SK-N-SH (cell line): ENCODE measurements around the gene ZNF227.

Experiments
- CHD2 ChIP-seq: fragments of 150-350 bp; IDR thresholded peaks from 2 replicates; pipeline ENCODE4 v1.6.1; 2018; ENCODE audit warnings: low read length; ENCODE audit not compliant: partially characterized antibody
- CTCF ChIP-seq: fragments of 200-600 bp; sonication (generic); IDR thresholded peaks from 2 replicates; pipeline ENCODE4 v1.6.1; 2017; ENCODE audit warnings: antibody characterized with exemption, mild to moderate bottlenecking, moderate library complexity
- MXI1 ChIP-seq: IDR thresholded peaks from 2 replicates; pipeline ENCODE4 v1.6.1; 2012; ENCODE audit warnings: mild to moderate bottlenecking, low read depth, low read length, improper control_type of control experiment
- RAD21 ChIP-seq: IDR thresholded peaks from 2 replicates; pipeline ENCODE4 v1.6.1; 2012; ENCODE audit warnings: mild to moderate bottlenecking, low read length
- RCOR1 ChIP-seq: fragments of 150-350 bp; IDR thresholded peaks from 2 replicates; pipeline ENCODE4 v1.6.1; 2017; ENCODE audit warnings: antibody characterized with exemption, low read length
- REST ChIP-seq: IDR thresholded peaks from 2 replicates; pipeline ENCODE4 v1.6.1; 2012; ENCODE audit warnings: mild to moderate bottlenecking, low read depth, low read length, moderate library complexity
- SIN3A ChIP-seq: IDR thresholded peaks from 2 replicates; pipeline ENCODE4 v1.6.1; 2012; ENCODE audit warnings: low read depth, mild to moderate bottlenecking, low read length, moderate library complexity, borderline replicate concordance
- TCF12 ChIP-seq: IDR thresholded peaks from 2 replicates; pipeline ENCODE4 v1.4.0; 2012
- USF1 ChIP-seq: IDR thresholded peaks from 2 replicates; pipeline ENCODE4 v1.4.0; 2012; ENCODE audit warnings: low read depth, borderline replicate concordance

- TF ChIP-seq CTCF, result no peak
- TF ChIP-seq REST, result no peak
- no peak for TF ChIP-seq RAD21
- no peak for TF ChIP-seq USF1
- no peak for TF ChIP-seq RCOR1
- TF ChIP-seq TCF12, result no peak
- TF ChIP-seq CHD2, result no peak
- TF ChIP-seq MXI1, result no peak
- TF ChIP-seq SIN3A, result no peak
Observed at GRCh38 chr19:44282846-44283245, 70.5 kb downstream of the ZNF227 start.
